RCC 7860 (cell line): Measurements from ENCODE around the gene DOCK10.

Experiments used
- DNase-seq: peaks from one replicate; pipeline ENCODE4 v3.0.0-alpha.2; 2015; ENCODE audit warnings: low spot score
- FAIRE-seq: peaks from 2 replicates; lab custom pipeline; 2012; peaks lifted over from hg19 to GRCh38; lab: Jason Lieb, UNC

Gene DOCK10

GRCh38 chr2:224847381-224847780 is 194.9 kb downstream of the DOCK10 start:
- DNase-seq = no peak
- no peak for FAIRE-seq

- no peak for FAIRE-seq
These were observed 195.6 kb downstream of the DOCK10 start for GRCh38 chr2:224846686-224847085.

GRCh38 chr2:224846161-224846560 is 196.1 kb downstream of the DOCK10 start:
- no peak for DNase-seq
- FAIRE-seq = no peak

More at GRCh38 chr2:224846686-224847085, 195.6 kb downstream of the DOCK10 start:
- DNase-seq = no peak

- DNase-seq (no peak), FAIRE-seq (no peak)
These were observed 199.1 kb downstream of the DOCK10 start for GRCh38 chr2:224843141-224843540.

- DNase-seq = no peak
- FAIRE-seq = no peak
These were observed 200.4 kb downstream of the DOCK10 start for GRCh38 chr2:224841910-224842309.

GRCh38 chr2:224838335-224838734 is 203.9 kb downstream of the DOCK10 start:
- FAIRE-seq = no peak
- DNase-seq = no peak

- peak; percentile 81 for DNase-seq
- FAIRE-seq = peak; percentile 84
These were observed 204.7 kb downstream of the DOCK10 start for GRCh38 chr2:224837558-224837957.

GRCh38 chr2:224837066-224837465 is 205.2 kb downstream of the DOCK10 start:
- no peak for DNase-seq
- no peak for FAIRE-seq

- DNase-seq = no peak
- FAIRE-seq = no peak
These were observed 206.0 kb downstream of the DOCK10 start for GRCh38 chr2:224836263-224836662.

- DNase-seq (no peak), FAIRE-seq (no peak)
These were observed 206.9 kb downstream of the DOCK10 start for GRCh38 chr2:224835405-224835804.

GRCh38 chr2:224833986-224834385 is 208.3 kb downstream of the DOCK10 start:
- DNase-seq = no peak
- FAIRE-seq = no peak

GRCh38 chr2:224832207-224832606 is 210.1 kb downstream of the DOCK10 start:
- DNase-seq (no peak), FAIRE-seq (no peak)

GRCh38 chr2:224831530-224831929 is 210.7 kb downstream of the DOCK10 start:
- DNase-seq = no peak
- no peak for FAIRE-seq

- no peak for FAIRE-seq
- DNase-seq = no peak
These were observed 221.8 kb downstream of the DOCK10 start for GRCh38 chr2:224820283-224820991.

- FAIRE-seq = no peak
- DNase-seq = no peak
These were observed 223.2 kb downstream of the DOCK10 start for GRCh38 chr2:224819075-224819474.

- FAIRE-seq (no peak), DNase-seq (no peak)
These were observed 224.6 kb downstream of the DOCK10 start for GRCh38 chr2:224817676-224818075.

- DNase-seq = peak; percentile 85
These were observed 225.5 kb downstream of the DOCK10 start for GRCh38 chr2:224816816-224817215.

GRCh38 chr2:224813578-224813977 is 228.7 kb downstream of the DOCK10 start:
- DNase-seq = no peak
- no peak for FAIRE-seq

More at GRCh38 chr2:224816816-224817215, 225.5 kb downstream of the DOCK10 start:
- peak; percentile 93 for FAIRE-seq

GRCh38 chr2:224807153-224807964 is 234.9 kb downstream of the DOCK10 start:
- DNase-seq = no peak
- FAIRE-seq = no peak

- FAIRE-seq = no peak
- DNase-seq = no peak
These were observed 238.3 kb downstream of the DOCK10 start for GRCh38 chr2:224803930-224804329.

GRCh38 chr2:224802407-224802806 is 239.9 kb downstream of the DOCK10 start:
- peak; percentile 85 for DNase-seq
- peak; percentile 84 for FAIRE-seq

GRCh38 chr2:224801360-224801759 is 240.9 kb downstream of the DOCK10 start:
- no peak for FAIRE-seq

More at GRCh38 chr2:224801360-224801759, 240.9 kb downstream of the DOCK10 start:
- DNase-seq = no peak
